ENCODE results near the gene ASTL.

The ASTL gene

GRCh38 chr2:96158554-96158940 is 20.2 kb upstream of the ASTL start:
- TF ChIP-seq, protein P1, sequence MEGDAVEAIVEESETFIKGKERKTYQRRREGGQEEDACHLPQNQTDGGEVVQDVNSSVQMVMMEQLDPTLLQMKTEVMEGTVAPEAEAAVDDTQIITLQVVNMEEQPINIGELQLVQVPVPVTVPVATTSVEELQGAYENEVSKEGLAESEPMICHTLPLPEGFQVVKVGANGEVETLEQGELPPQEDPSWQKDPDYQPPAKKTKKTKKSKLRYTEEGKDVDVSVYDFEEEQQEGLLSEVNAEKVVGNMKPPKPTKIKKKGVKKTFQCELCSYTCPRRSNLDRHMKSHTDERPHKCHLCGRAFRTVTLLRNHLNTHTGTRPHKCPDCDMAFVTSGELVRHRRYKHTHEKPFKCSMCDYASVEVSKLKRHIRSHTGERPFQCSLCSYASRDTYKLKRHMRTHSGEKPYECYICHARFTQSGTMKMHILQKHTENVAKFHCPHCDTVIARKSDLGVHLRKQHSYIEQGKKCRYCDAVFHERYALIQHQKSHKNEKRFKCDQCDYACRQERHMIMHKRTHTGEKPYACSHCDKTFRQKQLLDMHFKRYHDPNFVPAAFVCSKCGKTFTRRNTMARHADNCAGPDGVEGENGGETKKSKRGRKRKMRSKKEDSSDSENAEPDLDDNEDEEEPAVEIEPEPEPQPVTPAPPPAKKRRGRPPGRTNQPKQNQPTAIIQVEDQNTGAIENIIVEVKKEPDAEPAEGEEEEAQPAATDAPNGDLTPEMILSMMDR (IDR thresholded peaks at IDR 0.05; ENCODE audit: borderline replicate concordance, insufficient read depth, low read depth, low read length), result no peak
- H3K4me3 ChIP-seq (ENCODE audit: low read depth, low read length), result peak overlapping the region; percentile 27

DNA sequence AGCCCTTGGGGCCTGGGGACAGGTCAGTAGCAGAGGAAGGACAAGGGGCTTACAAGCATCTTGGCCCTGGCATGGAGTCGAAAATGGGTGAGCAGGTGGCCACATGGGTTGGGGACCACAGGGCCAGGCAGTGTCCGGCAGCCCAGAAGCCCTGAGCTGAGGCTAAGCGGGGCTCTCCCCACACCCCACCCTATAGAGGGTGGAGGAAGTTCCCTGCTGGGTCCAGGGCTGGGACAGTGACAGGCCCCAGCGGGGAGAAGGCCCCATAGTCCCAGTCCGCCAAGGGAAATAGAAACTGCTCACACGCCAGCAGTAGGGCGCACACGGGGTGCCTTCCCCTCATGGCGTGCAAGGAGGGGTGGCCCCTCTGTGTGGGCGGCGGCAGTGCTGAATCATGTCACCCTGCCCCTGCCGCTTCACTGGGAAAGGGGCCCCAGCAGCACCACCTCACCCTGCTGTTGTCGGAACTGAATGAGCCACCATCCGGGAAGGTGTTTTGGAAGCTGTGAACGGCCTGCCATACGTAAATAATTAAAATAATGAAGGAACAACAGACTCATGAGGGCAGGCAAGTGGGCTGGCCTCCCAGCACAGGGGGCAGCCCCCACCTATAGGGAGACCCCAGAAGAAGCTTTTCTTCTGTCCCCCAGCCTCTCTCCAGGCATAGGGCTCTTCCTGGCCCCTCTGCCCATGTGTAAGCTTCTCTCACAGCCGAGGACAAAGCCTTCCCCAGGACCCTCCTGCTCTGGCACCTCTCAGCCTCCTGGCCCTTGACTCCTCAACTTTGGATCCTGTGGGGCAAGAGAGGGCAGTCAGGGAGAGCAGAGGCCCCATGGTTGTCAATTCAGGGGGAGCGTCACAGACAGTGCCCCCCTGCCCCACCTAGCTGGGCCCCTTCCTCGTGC is 19.6 kb upstream of the ASTL start:
- TF ChIP-seq, protein P1 (IDR thresholded peaks at IDR 0.05; ENCODE audit: borderline replicate concordance, insufficient read depth, low read depth, low read length), result no peak
- H3K4me3 ChIP-seq (ENCODE audit: low read depth, low read length), result peak overlapping the region; percentile 27

DNA sequence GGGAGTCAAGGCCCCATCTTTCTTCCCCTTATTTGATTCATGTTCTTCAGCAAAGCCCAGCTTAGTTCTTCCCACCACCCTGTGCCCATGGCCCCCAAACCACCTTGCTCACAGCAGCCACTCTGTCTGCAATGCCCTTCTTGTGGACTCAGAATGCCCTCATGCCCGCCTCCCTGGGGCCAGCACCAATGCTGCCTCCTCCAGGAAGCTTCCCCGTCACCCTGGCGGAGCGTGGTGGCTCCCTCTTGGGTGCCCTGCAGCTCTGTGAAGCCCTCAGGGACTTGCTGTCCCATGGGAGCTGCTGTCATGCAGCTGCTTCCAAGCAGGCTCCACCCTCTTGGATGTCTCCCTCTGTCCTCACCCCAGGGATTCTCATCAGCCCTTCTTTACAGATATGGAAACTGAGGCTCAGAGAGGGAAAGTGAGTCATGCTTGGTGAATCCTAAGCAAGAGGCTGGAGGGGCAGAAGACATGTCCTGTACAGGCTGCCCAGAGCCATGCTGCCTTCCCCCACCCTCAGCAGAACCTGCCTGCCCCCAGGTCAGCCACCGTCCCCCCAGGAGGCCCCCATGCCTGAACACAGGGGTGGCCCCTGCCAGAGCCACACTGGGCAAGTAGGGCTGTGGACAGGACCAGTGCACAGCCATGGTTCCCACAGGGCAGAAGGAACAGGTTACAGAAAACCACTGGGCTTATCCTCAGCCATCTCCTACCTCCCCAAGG is 18.8 kb upstream of the ASTL start:
- H3K4me3 ChIP-seq (ENCODE audit: low read depth, low read length), result peak overlapping the region; percentile 27
- TF ChIP-seq, protein P1 (IDR thresholded peaks at IDR 0.05; ENCODE audit: borderline replicate concordance, insufficient read depth, low read depth, low read length), result no peak

DNA sequence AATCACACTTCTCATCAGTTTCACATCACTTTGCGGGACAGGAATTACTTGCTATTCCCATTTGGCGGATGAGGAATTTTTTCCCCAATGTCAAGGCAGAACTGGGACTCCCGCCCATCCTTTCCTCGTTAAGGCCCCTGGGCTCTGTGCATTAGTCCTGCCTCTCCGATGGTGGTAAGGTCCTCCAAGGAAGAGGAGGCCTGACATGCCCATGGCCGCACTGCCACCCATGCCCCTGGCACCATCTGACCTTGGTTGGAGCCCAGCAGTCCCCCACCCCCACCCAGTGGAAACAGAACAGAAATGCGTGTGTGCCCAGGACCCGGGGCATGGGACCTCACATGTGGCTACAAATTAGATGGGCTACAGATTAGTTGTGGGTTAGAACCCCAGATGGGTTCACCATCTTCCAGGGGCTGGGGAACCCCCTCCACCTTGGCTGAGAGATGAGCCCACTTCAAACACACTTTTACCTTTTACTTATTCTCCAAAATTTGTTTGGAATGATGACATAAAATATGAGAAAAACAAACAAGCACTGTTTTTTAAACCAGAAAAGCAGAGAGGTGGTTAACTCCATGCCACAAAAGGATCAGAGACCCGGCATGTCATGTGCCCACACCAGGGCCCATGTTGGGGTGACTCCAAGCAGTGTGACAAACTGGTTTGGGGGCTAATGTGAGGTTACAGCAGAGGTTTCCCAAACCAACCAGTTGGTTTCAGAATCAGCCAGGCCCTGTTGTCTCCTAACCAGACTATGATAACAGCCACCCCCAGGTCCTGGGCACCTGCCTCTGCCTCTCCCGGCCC is 17.9 kb upstream of the ASTL start:
- TF ChIP-seq, protein P1 (IDR thresholded peaks at IDR 0.05; ENCODE audit: borderline replicate concordance, insufficient read depth, low read depth, low read length), result no peak
- no peak overlapping the region for H3K4me3 ChIP-seq (ENCODE audit: low read depth, low read length)

GRCh38 chr2:96154506-96155380 is 16.4 kb upstream of the ASTL start:
- TF ChIP-seq, protein P1 (IDR thresholded peaks at IDR 0.05; ENCODE audit: borderline replicate concordance, insufficient read depth, low read depth, low read length), result no peak
- no peak overlapping the region for H3K4me3 ChIP-seq (ENCODE audit: low read depth, low read length)

DNA sequence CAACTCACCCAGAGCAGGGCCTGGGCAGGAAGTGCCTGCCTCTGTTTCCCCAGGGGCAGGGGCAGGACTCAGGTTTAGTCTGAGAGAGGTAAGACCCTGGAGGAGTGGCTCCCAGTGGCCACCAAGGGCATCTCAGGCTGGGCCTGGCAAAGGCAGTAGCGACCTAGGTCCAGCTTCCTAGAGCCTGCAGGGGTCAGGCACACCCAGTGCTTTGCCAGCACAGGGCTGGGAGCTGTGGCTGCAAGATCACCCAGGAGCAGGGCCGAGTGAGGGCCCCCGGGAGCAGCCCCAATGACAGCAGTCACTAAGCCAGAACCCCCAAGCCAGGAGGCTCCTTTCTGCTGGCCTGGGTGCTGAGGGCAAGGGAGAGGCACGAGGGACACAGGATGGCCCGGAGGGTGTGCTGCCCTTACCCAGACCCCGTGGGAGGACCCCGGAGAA is 15.7 kb upstream of the ASTL start:
- H3K4me3 ChIP-seq (ENCODE audit: low read depth, low read length), result no peak overlapping the region
- TF ChIP-seq, protein P1 (IDR thresholded peaks at IDR 0.05; ENCODE audit: borderline replicate concordance, insufficient read depth, low read depth, low read length), result no peak
